Astrocyte (in vitro differentiated cells and primary cell): ENCODE results near the gene CDK8.

Experiments
- EZH2 ChIP-seq: IDR thresholded peaks from 2 replicates; pipeline ENCODE4 v1.6.1; 2012; ENCODE audit warnings: mild to moderate bottlenecking, low read length, inconsistent platforms; ENCODE audit not compliant: insufficient read depth
- TF ChIP-seq, protein P1 (sequence below): IDR thresholded peaks from 2 replicates; pipeline ENCODE4 v1.5.1; 2011; ENCODE audit warnings: low read depth, mild to moderate bottlenecking, inconsistent platforms, low read length, moderate library complexity; ENCODE audit not compliant: insufficient read depth

DNA sequence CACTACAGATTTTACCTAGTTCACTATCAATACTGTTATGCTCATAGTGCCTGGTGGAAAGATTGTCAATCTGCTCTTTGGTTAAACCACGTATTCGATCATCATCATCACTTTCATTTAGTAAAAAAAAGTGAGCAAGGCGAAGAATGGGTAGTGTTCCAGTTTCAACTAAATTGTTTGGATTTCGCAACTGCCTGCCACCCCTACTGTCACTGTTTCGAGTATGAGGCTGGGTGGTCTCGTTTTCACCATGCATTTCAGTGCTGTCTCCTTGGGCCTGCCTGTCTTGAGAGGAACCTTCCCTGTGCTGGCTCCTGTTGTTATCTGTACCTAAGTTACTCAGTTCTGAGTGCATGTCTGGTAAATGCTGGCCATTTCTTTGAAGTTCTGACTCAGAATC lies 39.9 kb upstream of the CDK8 start:
- TF ChIP-seq, protein P1, sequence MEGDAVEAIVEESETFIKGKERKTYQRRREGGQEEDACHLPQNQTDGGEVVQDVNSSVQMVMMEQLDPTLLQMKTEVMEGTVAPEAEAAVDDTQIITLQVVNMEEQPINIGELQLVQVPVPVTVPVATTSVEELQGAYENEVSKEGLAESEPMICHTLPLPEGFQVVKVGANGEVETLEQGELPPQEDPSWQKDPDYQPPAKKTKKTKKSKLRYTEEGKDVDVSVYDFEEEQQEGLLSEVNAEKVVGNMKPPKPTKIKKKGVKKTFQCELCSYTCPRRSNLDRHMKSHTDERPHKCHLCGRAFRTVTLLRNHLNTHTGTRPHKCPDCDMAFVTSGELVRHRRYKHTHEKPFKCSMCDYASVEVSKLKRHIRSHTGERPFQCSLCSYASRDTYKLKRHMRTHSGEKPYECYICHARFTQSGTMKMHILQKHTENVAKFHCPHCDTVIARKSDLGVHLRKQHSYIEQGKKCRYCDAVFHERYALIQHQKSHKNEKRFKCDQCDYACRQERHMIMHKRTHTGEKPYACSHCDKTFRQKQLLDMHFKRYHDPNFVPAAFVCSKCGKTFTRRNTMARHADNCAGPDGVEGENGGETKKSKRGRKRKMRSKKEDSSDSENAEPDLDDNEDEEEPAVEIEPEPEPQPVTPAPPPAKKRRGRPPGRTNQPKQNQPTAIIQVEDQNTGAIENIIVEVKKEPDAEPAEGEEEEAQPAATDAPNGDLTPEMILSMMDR = no peak
- TF ChIP-seq EZH2 = no peak
